Measurements from ENCODE around the gene GCNA. TPM values are rescaled to one million over a fixed set of nuclear protein-coding genes. Genes with fewer than 3 reads are reported as not detected.
"Not testable (repeated sequence)": the region's sequence is repeated elsewhere in the genome, so short reads cannot be mapped to it uniquely, and the experiment has no call there.

GCNA gene
- total RNA-seq, 1 donor: 0.81 TPM

- no peak for DNase-seq (ENCODE audit: low read depth in 2 of 3, low spot score in 2 of 3)
These were observed 19.3 kb upstream of the GCNA start for GRCh38 chrX:71558920-71559319.

- not testable (repeated sequence) for DNase-seq (ENCODE audit: low read depth in 2 of 3, low spot score in 2 of 3)
These were observed 18.5 kb upstream of the GCNA start for GRCh38 chrX:71559773-71560172.

- no peak for DNase-seq (ENCODE audit: low read depth in 2 of 3, low spot score in 2 of 3)
These were observed 14.3 kb upstream of the GCNA start for GRCh38 chrX:71563921-71564320.

- DNase-seq (ENCODE audit: low read depth in 2 of 3, low spot score in 2 of 3): no peak
These were observed 12.7 kb upstream of the GCNA start for GRCh38 chrX:71565474-71566041.

GRCh38 chrX:71571390-71571789, 6.8 kb upstream of the GCNA start:
- not testable (repeated sequence) for DNase-seq (ENCODE audit: low read depth in 2 of 3, low spot score in 2 of 3)

GRCh38 chrX:71573590-71573989, 4.6 kb upstream of the GCNA start:
- no peak for DNase-seq (ENCODE audit: low read depth in 2 of 3, low spot score in 2 of 3)

GRCh38 chrX:71577682-71578081, 555 bp upstream of the GCNA start:
- DNase-seq (ENCODE audit: low read depth in 2 of 3, low spot score in 2 of 3): no peak

GRCh38 chrX:71579136-71579989, 1.1 kb downstream of the GCNA start:
- no peak for DNase-seq (ENCODE audit: low read depth in 2 of 3, low spot score in 2 of 3)

GRCh38 chrX:71579990-71580380, 1.7 kb downstream of the GCNA start:
- DNase-seq (ENCODE audit: low read depth in 2 of 3, low spot score in 2 of 3): no peak

GRCh38 chrX:71581210-71581609, 3.0 kb downstream of the GCNA start:
- DNase-seq (ENCODE audit: low read depth in 2 of 3, low spot score in 2 of 3): no peak

GRCh38 chrX:71586929-71587328, 8.7 kb downstream of the GCNA start:
- no peak for DNase-seq (ENCODE audit: low read depth in 2 of 3, low spot score in 2 of 3)

- DNase-seq (ENCODE audit: low read depth in 2 of 3, low spot score in 2 of 3): not testable (repeated sequence)
These were observed 15.0 kb downstream of the GCNA start for GRCh38 chrX:71593210-71593609.

- DNase-seq (ENCODE audit: low read depth in 2 of 3, low spot score in 2 of 3): no peak
These were observed 21.7 kb downstream of the GCNA start for GRCh38 chrX:71599965-71600364.

GRCh38 chrX:71603618-71604017, 25.4 kb downstream of the GCNA start:
- no peak for DNase-seq (ENCODE audit: low read depth in 2 of 3, low spot score in 2 of 3)

- no peak for DNase-seq (ENCODE audit: low read depth in 2 of 3, low spot score in 2 of 3)
These were observed 25.9 kb downstream of the GCNA start for GRCh38 chrX:71604141-71604540.

- DNase-seq (ENCODE audit: low read depth in 2 of 3, low spot score in 2 of 3): no peak
These were observed 26.7 kb downstream of the GCNA start for GRCh38 chrX:71604796-71605568.

- DNase-seq (ENCODE audit: low read depth in 2 of 3, low spot score in 2 of 3): no peak
These were observed 28.4 kb downstream of the GCNA start for GRCh38 chrX:71606536-71607216.

GRCh38 chrX:71607488-71607887, 29.3 kb downstream of the GCNA start:
- no peak for DNase-seq (ENCODE audit: low read depth in 2 of 3, low spot score in 2 of 3)

GRCh38 chrX:71609095-71609750, 31.0 kb downstream of the GCNA start:
- DNase-seq (ENCODE audit: low read depth in 2 of 3, low spot score in 2 of 3): no peak

- not testable (repeated sequence) for DNase-seq (ENCODE audit: low read depth in 2 of 3, low spot score in 2 of 3)
These were observed 33.5 kb downstream of the GCNA start for GRCh38 chrX:71611736-71612135.
